Adipose tissue (tissue), 3 donors: ENCODE results near the gene RBP5. TPM values are rescaled to one million over a fixed set of nuclear protein-coding genes. Genes with fewer than 3 reads are reported as not detected.
A peak's percentile ranks its signal among the peaks of the same experiment; 100 is the strongest.

Source experiments
- H3K27ac ChIP-seq: one replicate; pipeline ENCODE4 v1.5.1; 2013; ENCODE audit warnings: low read depth, low read length
- WGBS, 3 donors: extraction: QIAGEN DNeasy Blood & Tissue Kit; methylation state at CpG; one replicate each; pipeline ENCODE4 v1.1.7; 2013; 5-methylcytosine and 5-hydroxymethylcytosine counted together
- polyA plus RNA-seq, 3 donors: library from polyadenylated mRNA; stranded (reverse); fragments of 200-250 nt; gene quantifications; one replicate each; pipeline ENCODE4 v1.2.3, GENCODE V29; 2013
- donor health status: healthy with polysubstance abuse.
- donor health status: Bipolar disorder and iron deficiency.
- donor health status: healthy.

The RBP5 gene
- polyA plus RNA-seq, 3 donors: 1.9 to 5.0 (median 2.5) TPM

DNA sequence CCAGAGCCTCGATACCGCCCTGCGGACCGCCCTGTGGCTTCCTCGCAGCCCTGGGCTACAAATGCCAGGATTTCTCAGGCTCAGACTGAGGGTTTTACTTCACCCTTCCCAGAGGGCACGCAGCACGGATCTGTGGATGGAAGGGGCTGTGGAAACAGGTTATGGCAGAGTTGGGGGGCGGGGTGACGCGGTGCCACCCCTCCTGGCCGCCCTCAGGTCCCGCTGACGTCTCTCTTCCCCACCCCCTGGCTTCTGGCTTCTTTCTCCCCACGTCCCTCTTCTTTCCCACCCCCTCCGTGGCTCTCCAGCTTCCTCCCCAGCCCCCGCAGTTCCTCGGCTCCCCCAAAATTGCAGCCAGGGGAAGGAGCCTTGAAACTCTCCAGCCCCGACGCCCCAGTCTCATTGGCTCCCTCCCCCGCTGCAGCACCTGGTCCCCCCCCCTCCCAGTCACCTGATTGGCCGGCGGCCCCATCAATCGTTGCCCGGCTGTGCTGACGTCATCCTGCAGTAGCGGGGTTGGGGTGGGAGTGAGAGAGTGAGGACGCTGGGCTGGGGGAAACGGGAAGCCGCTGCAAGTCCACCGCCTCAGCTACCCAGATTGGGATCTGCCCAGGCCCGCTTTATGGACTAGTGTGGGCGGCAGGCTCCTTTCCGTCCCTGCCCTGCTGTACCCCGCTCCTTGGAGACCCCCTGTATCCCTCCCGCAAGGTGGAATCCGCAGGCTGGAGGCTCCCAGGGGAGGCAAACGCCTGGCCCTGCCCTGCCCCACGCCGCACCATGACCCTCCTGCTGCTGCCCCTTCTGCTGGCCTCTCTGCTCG is 1.4 kb upstream of the RBP5 start, which contains the start of gene CLSTN3:
Gene CLSTN3 (plus strand): TSS at position 500 of the 820 bp plus-strand sequence. CDS start 278 bp downstream, at position 778.
- H3K27ac ChIP-seq: peak within 1 kb of the TSS; percentile 35
- WGBS, 3 donors: 0% methylated on average over 36 to 40 of the region's 40 CpGs

DNA sequence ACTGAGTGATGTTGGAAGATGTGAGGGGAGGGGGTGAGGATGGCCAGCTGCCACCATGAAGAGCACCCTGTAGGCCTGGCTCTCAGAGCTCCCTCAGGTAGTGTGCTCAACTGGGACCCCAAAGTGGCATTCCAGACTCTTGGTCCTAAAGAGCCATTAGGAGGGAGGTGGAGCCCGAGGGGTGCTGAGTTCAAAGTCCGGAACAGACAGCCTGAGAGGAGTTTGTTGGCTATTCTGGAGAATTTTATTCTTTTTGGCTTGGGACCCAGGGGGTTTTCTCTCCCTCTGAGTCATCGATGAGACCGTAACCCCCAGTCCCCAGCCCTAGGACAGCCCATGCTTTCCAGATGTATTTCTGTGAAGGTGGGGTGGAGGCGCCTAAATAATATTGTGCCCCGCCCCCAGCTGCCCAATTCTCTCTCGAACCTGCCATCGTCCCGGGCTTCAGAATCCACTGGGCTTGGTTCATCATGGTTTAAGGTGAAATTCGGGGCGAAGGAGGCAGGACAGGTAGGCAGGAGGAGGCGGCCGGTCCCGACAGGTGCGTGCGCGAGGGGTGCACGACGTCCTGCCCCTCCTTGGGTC is 690 bp upstream of the RBP5 start:
- no peak overlapping the region for H3K27ac ChIP-seq
- WGBS, 3 donors: 3 to 7% (median 5%) methylated on average over 19 of the region's 19 CpGs

DNA sequence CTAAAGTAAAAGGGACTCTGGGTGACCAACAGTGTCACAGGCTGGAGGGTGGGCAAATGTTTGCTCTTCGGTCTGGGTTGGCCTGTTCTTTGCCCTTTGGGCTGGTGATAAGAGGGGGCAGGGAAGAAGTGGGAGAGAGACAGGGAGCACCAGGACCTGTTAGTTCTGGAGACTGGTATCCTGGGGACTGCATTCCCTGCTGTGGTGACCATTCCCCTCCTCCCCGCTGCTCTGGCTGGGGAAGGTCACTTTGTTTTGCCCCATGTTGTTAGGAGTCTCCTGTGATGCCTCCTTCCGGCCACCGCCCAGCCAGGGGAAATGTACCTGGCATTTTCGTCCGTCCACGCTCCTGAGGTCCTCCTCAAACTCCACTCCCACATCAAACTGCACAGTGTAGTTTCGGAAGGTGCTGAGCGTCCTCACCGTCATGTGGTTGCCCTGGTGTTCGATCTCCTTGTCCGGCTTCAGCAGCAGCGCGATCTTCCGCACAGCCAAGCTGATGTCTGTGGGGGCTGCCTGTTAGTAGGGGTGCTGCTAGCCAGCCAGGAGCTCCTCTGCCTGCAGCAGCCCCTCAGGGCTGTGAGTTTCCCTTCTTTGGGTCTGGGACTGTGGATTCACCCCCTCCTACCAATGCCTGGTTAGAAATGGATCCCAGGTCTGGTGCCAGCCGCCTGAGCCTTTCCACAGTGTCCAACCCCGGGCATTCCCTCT is 618 bp downstream of the RBP5 start:
- 79 to 83% (median 81%) methylated on average over 16 to 17 of the region's 17 CpGs for WGBS, 3 donors
- no peak overlapping the region for H3K27ac ChIP-seq

DNA sequence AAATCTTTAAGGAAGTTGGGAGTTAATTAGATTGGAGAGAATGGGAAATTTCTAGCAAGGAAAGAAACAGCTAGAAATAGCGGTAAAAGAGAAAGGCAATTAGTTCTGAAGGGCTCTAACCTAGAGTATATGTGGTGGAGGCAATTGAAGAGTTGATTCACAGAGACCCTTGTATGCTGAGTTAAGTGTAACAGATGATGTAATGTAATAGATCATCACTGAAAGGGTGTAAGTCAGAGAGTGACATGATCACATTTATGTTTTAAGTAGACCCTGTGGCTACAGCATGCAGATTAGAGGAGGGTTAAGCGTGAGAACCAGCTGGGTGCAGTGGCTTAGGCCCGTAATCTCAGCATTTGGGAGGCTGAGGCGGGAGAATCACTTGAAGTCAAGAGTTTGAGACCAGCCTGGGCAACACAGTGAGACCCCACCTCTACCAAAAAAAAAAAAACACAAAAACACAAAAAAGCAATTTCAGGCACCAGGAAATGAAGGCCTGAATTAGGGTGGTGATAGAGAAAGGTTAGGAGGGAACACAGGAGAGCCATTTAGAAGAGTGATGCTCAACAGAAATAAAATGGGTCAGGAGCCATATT is 3.0 kb downstream of the RBP5 start:
- no peak overlapping the region for H3K27ac ChIP-seq
- WGBS, 3 donors: 73 to 100% (median 89%) methylated on average over 4 of the region's 4 CpGs

DNA sequence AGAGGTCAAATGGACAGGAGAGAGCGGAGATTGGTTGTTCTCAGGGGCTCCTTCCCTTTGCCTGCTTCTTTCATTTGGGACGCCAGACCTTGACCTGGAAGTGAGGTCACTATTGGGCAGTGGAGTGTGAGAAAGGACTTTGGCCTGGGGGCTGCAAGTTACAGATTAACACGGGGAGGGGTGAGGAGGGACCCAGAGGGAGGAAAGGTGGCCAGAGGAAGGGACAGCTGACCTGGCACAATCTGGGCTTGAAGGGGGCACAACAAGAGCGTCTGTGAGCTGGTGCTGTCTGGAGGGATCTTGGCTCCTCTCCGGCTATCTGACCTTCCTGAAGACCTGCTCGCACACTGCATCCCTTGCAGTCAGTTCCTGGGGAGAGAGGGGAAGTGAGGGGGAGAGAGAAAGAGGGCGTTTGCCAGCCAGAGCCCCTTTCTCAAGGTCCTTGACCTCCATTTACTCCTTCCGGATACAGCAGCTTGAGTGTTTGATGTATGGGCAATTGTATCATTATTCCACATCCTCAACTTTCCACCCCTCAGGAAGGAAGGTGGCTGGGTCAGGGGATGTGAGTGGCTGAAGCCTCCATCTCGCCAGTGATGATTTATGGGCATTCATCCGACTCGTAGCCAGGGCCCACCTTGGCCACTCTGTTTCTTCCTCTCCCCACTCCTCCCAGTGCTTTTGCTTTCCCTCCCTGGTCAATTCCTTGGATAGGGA is 4.7 kb downstream of the RBP5 start:
- no peak overlapping the region for H3K27ac ChIP-seq
- 50 to 67% (median 55%) methylated on average over 11 of the region's 11 CpGs for WGBS, 3 donors

DNA sequence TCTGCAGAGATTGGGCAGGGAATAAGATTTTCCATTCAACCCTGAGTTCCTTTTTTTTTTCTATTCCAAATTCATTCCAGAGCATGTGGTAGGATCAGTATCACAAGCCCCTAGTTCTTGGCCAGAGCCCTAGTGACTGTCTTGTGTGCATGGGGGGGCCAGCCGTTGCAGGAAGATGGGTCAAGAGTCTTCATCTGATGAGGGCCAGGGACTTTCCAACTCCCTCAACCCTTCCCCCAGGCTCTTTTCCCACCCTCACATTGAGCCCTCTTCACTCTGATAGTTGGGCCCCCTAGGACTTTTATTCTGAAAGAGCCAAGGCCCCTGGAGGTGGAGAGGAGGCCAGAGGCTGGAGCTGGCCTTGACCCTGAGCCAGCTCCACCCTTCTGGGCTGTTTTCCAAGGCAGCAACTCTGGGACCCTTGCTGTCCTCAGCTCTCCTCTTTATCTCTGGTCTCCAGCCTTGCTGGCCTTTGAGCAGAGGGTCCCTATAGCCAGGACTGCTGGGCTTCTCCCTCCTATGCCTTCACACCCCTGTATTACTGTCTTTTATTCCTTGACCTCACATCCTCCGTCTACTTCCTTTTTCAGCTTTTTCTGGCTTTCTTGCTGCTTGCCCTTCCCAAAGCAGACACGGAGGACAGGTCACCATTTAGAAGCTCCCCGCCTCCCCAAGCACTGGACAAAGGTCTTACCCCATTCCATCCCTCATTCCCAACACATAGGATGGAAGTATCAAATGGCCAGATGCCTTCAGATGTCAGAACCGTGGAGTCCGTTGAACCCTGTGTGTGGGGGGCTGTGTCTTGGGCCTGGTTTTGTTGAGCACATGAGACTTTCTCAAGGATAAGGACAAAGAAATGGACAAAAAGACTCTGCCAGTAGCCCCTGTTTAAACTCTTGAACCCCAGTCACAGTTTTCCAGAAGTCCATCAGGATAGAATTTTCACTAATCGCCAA is 5.6 kb downstream of the RBP5 start:
- H3K27ac ChIP-seq: no peak overlapping the region
- WGBS, 3 donors: 52 to 73% (median 55%) methylated on average over 7 of the region's 7 CpGs

DNA sequence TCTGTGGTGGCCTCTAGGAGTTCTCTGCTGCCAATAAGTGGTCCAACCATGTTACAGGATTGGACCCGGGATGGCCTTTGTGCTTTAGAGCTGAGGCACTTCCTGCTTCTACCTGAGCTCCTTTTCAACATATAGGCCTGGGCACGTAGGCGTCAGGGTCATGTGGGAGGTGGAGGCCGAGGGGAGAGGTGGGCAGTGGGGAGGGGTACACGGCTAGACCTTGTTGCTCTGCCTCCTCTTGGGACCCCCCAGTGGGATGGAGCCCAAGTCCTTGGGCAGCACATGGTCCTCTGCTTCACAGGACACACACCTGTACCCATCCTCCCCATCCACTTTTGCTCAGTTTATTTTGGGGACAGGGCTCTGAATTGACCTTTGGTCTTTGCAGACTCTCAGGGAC is 7.4 kb downstream of the RBP5 start:
- no peak overlapping the region for H3K27ac ChIP-seq
- WGBS, 3 donors: 80 to 90% (median 80%) methylated on average over 5 of the region's 5 CpGs

DNA sequence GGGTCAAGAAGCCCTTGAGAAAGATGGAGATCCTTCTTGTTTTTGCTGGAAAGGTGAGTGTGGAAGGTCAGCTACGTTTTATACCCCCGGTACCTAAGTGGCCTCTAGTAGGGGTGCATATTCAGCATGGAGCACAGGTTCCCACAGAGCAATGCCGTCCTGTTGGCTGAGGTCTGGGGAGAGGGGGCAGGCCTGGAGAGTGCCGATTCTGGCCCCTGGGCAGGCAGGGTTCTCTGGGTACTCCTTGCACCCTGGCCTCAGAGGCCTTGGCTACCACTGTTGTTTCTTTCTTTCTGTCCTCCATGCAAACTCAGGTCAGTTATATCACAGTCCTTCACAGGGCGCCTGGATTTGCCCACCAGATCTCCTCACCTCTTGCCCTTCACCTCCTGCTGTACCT is 8.5 kb downstream of the RBP5 start:
- no peak overlapping the region for H3K27ac ChIP-seq

DNA sequence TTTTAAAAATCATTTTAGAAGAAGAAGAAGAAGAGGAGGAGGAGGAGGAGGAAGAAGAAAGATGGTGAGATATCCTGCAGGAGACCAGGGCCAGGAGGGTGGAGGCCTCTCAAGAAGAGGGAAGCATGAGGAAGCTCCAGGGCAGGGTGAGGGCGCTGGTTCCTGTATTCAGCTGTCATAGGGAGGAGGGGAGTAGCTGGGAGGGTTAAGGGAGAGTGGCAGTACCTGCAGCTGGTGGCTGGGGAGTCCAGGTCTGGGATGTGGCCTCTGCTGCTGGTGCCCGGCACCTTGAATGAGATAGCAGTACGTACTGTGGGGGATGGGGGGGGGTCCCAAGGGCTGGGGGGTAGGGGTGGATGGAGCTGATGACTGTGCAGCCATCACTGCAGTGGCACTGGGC is 9.8 kb downstream of the RBP5 start:
- H3K27ac ChIP-seq: no peak overlapping the region
- WGBS, 3 donors: 43 to 85% (median 84%) methylated on average over 1 to 3 of the region's 3 CpGs

More for the DNA sequence above, 8.5 kb downstream of the RBP5 start:
- 84 to 93% (median 86%) methylated on average over 5 of the region's 5 CpGs for WGBS, 3 donors

DNA sequence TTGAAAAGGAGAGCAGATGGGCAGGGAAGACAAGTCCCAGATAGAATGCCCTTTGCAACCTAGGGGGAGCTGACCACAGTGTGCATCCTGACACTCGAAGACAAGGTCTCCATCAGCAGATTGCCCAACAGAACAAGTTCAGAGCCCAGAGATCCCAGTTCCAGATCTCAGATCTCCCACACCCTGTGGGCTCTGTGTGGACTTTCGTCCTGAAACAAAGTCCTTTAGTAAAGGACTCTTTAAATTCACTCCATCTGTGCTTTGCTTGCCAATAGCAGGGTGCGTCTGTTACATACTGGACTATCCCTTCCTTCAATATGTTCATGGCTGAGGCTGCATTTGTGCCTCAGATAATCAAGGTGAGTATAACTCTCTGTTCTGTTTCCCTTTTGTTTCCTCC is 11.0 kb downstream of the RBP5 start:
- no peak overlapping the region for H3K27ac ChIP-seq
- 80 to 92% (median 90%) methylated on average over 3 of the region's 3 CpGs for WGBS, 3 donors

DNA sequence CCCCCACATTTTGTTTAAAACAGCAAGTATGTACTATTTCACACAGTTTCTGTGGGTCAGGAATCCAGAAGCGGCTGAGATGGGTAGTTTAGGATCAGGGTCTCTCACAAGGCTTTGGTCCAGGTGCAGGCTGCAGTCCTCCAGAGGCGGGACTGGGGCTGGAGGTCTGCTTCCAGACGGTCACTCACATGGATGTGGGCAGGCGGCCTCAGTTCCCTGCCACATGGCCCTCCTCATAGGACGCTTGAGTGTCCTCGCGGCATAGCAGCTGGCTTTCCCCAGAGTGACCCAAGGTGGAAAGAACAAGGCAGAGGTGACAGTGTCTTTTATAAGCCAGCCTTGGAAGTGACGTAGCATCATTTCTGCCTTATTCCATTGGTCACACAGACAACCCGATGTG is 11.8 kb downstream of the RBP5 start:
- 90 to 96% (median 93%) methylated on average over 9 of the region's 9 CpGs for WGBS, 3 donors
- H3K27ac ChIP-seq: no peak overlapping the region

DNA sequence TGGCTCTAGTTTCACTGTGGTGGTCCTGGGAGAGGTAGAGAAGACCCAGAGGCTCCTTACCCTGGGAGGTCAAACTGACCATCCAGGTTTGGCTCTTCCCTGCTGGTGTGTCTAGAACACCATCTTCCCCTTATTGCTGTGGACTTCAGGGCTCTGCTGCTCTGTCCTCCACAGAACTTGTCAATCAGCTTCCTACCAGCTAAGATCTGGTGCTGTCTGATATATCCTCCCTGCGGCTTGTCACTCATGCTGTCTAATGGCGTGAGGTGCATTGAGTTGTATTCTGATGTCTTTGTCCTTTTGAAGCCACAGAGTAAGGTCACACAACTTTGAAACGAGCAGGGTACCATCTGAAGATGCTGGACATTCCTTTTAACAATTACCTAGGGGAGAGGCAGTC is 12.5 kb downstream of the RBP5 start:
- WGBS, 3 donors: 88 to 92% (median 89%) methylated on average over 3 of the region's 3 CpGs
- no peak overlapping the region for H3K27ac ChIP-seq

DNA sequence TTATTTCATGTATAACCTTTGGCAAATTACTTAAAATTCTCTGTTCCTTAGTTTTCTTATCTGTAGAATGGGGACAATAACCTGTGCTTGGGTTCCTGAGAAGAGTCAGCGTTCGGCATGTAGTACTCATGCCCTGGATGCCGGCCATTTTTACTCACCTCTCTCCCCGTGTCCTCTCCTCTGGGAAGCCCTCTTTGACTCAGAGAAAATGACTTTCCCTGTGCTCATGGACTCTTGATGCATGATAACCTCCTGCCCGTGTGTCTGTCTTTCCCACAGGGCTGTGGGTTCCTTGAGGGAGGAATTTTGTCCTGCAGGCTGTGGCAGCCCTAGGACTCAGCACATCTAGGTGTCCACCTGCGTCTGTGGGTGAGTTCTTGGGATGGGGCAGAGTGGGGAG is 13.8 kb downstream of the RBP5 start:
- 82 to 92% (median 89%) methylated on average over 6 of the region's 6 CpGs for WGBS, 3 donors
- H3K27ac ChIP-seq: no peak overlapping the region

DNA sequence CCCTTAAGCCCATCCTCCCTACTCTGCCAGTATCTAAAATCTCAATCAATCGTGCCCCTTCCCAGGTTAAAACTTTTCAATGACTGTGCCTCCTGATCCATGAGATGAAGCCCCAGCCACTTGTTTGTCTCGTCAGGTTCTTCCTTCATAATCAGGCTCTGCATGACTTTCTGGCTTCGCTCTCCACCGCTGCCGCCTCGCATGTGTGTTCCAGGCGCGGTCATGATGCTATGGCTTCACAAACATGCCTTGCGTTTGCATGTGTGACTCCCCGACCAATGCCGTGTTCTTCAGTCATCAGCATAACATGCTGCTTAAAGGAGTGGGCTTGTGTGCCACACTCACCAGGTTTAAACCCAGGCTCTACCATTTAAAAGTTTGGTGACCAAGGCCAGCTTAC is 14.7 kb downstream of the RBP5 start:
- WGBS, 3 donors: 87 to 91% (median 90%) methylated on average over 11 of the region's 11 CpGs
- H3K27ac ChIP-seq: no peak overlapping the region

DNA sequence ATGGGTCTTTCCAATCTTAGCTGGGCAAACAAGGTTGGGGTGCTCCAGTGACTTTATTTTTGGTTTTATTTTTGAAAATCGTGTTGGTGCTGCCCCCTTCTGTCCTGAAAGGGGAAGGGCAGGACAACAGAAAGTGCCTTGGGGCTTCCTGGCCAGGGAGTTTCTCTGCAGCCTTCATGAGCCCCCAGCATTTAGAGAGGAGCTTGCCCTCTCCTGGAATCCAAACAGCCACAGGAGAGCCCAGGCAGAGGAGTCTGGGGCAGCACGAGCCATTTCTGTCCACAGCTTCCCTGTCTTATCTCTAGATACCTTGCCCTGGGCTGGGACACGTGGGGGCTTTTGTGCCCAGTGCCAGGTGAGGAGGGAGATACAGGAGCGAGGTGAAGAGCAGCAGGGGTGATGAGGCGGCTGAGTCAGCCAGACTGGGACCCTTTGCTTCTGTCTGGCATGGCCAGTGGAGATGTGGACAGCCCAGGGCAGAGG is 15.3 kb downstream of the RBP5 start:
- WGBS, 3 donors: 40 to 44% (median 43%) methylated on average over 5 of the region's 5 CpGs
- no peak overlapping the region for H3K27ac ChIP-seq

DNA sequence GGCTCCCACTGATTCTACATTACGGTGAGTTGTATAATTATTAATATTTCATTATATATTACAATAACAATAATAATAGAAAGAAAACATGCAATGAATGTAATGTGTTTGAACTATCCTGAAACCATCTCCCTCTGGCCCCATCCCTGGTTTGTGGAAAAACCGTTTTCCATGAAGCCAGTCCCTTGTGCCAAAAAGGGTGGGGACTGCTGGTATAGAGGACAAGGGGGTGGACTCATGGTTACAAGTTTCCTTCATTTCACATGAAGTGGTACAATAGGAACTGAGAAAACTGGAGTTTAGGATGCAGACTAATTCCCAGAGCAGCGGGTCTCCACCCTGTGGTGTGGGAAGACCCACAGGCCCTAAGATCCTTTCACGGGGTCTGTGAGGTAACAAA is 16.6 kb downstream of the RBP5 start:
- H3K27ac ChIP-seq: no peak overlapping the region
- WGBS, 3 donors: 65 to 79% (median 75%) methylated on average over 4 of the region's 4 CpGs

DNA sequence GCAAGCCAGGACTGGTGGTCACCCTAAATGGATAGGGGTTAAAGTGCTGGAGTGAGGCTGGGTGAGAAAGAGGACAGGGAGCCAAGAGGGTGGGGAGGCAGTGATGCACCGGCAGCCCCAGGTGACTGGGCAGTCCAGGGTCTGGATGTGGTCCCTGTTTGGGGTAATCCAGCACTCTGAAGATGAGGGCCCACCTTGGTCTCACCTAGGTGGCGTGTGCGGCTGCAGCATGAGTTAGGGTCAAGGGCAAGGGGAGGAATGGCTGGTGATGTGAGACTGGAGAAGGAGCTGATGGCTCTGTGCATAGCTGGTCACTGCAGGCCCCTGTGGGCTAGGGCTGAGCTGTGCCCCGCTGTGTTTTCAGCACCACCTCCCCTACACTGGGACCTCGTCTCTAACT is 18.0 kb downstream of the RBP5 start:
- no peak overlapping the region for H3K27ac ChIP-seq
- WGBS, 3 donors: 89 to 92% (median 90%) methylated on average over 5 of the region's 5 CpGs
